ENCODE results near the gene F11. TPM values are rescaled to one million over a fixed set of nuclear protein-coding genes. Genes with fewer than 3 reads are reported as not detected.

Gene F11
- total RNA-seq, 1 donor from 2014 or later: not detected

DNA sequence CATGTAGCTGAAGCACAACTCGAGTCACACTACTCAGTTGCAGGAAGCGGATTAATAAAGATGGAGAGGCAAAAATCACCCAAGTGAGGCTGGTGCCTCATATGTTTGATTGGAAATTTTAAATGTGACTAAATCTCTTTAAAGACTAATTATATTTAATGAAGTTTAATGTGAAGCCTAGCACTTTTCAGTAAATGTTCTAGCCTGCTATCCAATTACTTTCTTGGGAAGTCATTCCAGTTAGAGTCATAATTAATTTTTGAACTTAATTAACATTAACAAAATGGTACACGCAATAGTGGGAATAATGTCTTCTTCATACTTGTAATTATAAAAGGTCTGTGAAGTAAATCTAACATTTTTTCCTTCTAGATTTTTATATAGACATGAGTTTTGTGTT, 20.6 kb downstream of the F11 start:
- Histone ChIP-seq H3K4me3 (no peak overlapping the region), H3K79me2 (ENCODE audit: low read depth) (no peaks in the 10 kb centered on the region), H3K36me3 (no peaks in the 10 kb centered on the region), H4K20me1 (ENCODE audit: low read depth) (no peaks in the 10 kb centered on the region), H3F3A (ENCODE audit: low read depth) (no peaks in the 10 kb centered on the region), H3K27me3 (no peaks in the 10 kb centered on the region), H3K4me2 (no peak overlapping the region), H3K27ac (no peak overlapping the region), H3K4me1 (no peaks in the 10 kb centered on the region), H2AFZ (replicated peaks) (no peak overlapping the region), H3K9me3 (ENCODE audit: low read depth) (no peaks in the 10 kb centered on the region), H3K9ac (no peak overlapping the region)
- Mint-ChIP-seq H3K27me3 (ENCODE audit: insufficient read depth, low read depth) (peaks cover 3% of the 10 kb centered on the region), H3K4me1 (no peaks in the 10 kb centered on the region), H3K9me3 (no peaks in the 10 kb centered on the region), H3K27ac (no peak overlapping the region), H3K36me3 (no peaks in the 10 kb centered on the region), H3K4me3 (no peak overlapping the region)
- TF ChIP-seq, protein P1, sequence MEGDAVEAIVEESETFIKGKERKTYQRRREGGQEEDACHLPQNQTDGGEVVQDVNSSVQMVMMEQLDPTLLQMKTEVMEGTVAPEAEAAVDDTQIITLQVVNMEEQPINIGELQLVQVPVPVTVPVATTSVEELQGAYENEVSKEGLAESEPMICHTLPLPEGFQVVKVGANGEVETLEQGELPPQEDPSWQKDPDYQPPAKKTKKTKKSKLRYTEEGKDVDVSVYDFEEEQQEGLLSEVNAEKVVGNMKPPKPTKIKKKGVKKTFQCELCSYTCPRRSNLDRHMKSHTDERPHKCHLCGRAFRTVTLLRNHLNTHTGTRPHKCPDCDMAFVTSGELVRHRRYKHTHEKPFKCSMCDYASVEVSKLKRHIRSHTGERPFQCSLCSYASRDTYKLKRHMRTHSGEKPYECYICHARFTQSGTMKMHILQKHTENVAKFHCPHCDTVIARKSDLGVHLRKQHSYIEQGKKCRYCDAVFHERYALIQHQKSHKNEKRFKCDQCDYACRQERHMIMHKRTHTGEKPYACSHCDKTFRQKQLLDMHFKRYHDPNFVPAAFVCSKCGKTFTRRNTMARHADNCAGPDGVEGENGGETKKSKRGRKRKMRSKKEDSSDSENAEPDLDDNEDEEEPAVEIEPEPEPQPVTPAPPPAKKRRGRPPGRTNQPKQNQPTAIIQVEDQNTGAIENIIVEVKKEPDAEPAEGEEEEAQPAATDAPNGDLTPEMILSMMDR (IDR thresholded peaks at IDR 0.05): no peak
- TF ChIP-seq EZH2 (IDR thresholded peaks at IDR 0.05) (no peak), EZH2phosphoT487 (IDR thresholded peaks at IDR 0.05) (no peak)
- no peak for DNase-seq (ENCODE audit: low spot score)

DNA sequence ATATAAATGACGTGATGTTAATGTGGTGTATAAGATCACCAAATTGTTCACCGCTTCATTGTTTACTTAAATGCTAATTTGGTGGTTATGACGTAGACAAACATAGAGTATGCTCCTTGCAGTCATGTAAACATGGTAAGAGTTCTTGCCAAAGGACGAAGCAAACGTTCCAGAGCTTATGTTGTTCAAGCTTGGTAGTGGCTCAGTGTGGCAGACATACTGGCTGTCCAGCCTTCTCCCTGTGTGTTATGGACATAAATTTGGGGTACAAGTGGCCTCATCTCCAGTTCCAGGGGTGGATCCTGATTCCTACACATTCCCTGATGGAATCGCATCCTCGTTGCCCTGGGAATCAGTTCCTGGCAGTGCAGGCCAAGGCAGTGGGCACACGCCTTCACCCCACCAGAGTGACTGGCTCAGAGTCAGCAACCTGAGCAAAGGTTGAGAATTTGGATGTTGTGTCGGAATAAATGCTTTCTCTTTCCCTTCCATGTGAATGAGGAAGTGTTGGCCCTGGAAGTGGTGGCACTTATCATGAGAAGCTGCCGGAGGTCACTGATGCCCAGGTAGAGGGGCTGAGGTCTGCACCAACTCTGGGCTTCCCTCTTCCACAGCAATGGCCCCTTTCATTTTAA, 25.4 kb downstream of the F11 start:
- no peaks in the 10 kb centered on the region for H3K4me1 ChIP-seq
- no peak overlapping the region for H3K9ac ChIP-seq
- H3K27me3 Mint-ChIP-seq (ENCODE audit: insufficient read depth, low read depth): peaks cover 5% of the 10 kb centered on the region
- no peaks in the 10 kb centered on the region for H3K27me3 ChIP-seq
- H3K36me3 Mint-ChIP-seq: no peaks in the 10 kb centered on the region
- H4K20me1 ChIP-seq (ENCODE audit: low read depth): no peaks in the 10 kb centered on the region
- no peak overlapping the region for H3K27ac Mint-ChIP-seq
- DNase-seq (ENCODE audit: low spot score): no peak
- no peak overlapping the region for H3K27ac ChIP-seq
- no peaks in the 10 kb centered on the region for H3K9me3 ChIP-seq (ENCODE audit: low read depth)
- no peak overlapping the region for H3K4me3 ChIP-seq
- H3K4me2 ChIP-seq: no peak overlapping the region
- H3K36me3 ChIP-seq: no peaks in the 10 kb centered on the region
- H3K4me1 Mint-ChIP-seq: no peaks in the 10 kb centered on the region
- no peak for TF ChIP-seq EZH2 (IDR thresholded peaks at IDR 0.05)
- TF ChIP-seq EZH2phosphoT487 (IDR thresholded peaks at IDR 0.05): no peak
- TF ChIP-seq, protein P1 (IDR thresholded peaks at IDR 0.05): no peak
- no peak overlapping the region for H2AFZ ChIP-seq (replicated peaks)
- no peak overlapping the region for H3K4me3 Mint-ChIP-seq
- H3F3A ChIP-seq (ENCODE audit: low read depth): no peaks in the 10 kb centered on the region
- H3K79me2 ChIP-seq (ENCODE audit: low read depth): no peaks in the 10 kb centered on the region
- no peaks in the 10 kb centered on the region for H3K9me3 Mint-ChIP-seq

DNA sequence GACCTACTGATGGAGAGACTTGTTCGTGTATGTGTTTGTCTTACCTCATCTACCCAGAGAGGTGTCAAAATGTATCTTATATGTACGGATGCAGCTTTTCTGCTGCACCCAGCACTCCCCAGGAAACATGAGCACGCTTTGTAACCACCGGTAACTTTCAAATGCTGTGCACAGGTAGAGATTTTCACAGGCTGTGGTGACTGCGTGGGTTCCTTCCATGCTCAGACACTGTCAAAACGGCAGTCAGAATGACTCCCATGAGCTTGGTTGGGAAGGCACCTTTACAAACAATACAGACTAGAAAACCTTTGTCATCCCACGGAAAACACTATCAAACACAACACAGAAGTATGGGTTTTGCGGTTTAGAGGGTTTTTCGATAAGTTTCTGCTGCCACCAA, 28.2 kb downstream of the F11 start:
- no peak overlapping the region for H3K27ac ChIP-seq
- Mint-ChIP-seq H3K4me3 (no peak overlapping the region), H3K4me1 (peaks cover 3% of the 10 kb centered on the region), H3K36me3 (no peaks in the 10 kb centered on the region), H3K9me3 (no peaks in the 10 kb centered on the region), H3K27ac (no peak overlapping the region), H3K27me3 (ENCODE audit: insufficient read depth, low read depth) (peaks cover 4% of the 10 kb centered on the region)
- H2AFZ ChIP-seq (replicated peaks): no peak overlapping the region
- no peaks in the 10 kb centered on the region for H3K36me3 ChIP-seq
- H3K4me1 ChIP-seq: no peaks in the 10 kb centered on the region
- no peak overlapping the region for H3K4me3 ChIP-seq
- no peak for TF ChIP-seq EZH2 (IDR thresholded peaks at IDR 0.05)
- TF ChIP-seq, protein P1 (IDR thresholded peaks at IDR 0.05): no peak
- no peak for TF ChIP-seq EZH2phosphoT487 (IDR thresholded peaks at IDR 0.05)
- DNase-seq (ENCODE audit: low spot score): no peak
- H3K4me2 ChIP-seq: no peak overlapping the region
- no peaks in the 10 kb centered on the region for H3K79me2 ChIP-seq (ENCODE audit: low read depth)
- H3F3A ChIP-seq (ENCODE audit: low read depth): peaks cover 6% of the 10 kb centered on the region
- H4K20me1 ChIP-seq (ENCODE audit: low read depth): no peaks in the 10 kb centered on the region
- H3K9me3 ChIP-seq (ENCODE audit: low read depth): no peaks in the 10 kb centered on the region
- H3K9ac ChIP-seq: no peak overlapping the region
- peaks cover 5% of the 10 kb centered on the region for H3K27me3 ChIP-seq
